ENCODE data around the gene COL5A1.
"Not testable (repeated sequence)": the region's sequence is repeated elsewhere in the genome, so short reads cannot be mapped to it uniquely, and the experiment has no call there.

Gene COL5A1

GRCh38 chr9:134710901-134711300, 69.3 kb downstream of the COL5A1 start:
- H3K4me3 ChIP-seq, result no peak overlapping the region
- no peak for TF ChIP-seq CTCF (IDR thresholded peaks at IDR 0.05)
- intact Hi-C loops (cut with DNase I; ENCODE audit: low total_unique reads), result no loop called here
- H3K27ac ChIP-seq, result no peak overlapping the region
- H3K27me3 ChIP-seq, result no peaks in the 10 kb centered on the region
- H3K9me3 ChIP-seq, result no peaks in the 10 kb centered on the region
- H3K4me1 ChIP-seq, result peaks cover 7 to 45% (median 42%) of the 10 kb centered on the region in 4 donors
- DNase-seq, result no peak
- peaks cover 0 to 6% (median 5%) of the 10 kb centered on the region in 3 donors for H3K36me3 ChIP-seq

GRCh38 chr9:134712243-134712642, 70.6 kb downstream of the COL5A1 start:
- Histone ChIP-seq H3K4me3 (no peak overlapping the region), H3K27me3 (no peaks in the 10 kb centered on the region), H3K36me3 (peaks cover 0 to 10% (median 6%) of the 10 kb centered on the region in 3 donors), H3K4me1 (peaks cover 4 to 35% (median 31%) of the 10 kb centered on the region in 4 donors), H3K27ac (no peak overlapping the region), H3K9me3 (no peaks in the 10 kb centered on the region)
- intact Hi-C loops (cut with DNase I; ENCODE audit: low total_unique reads), result no loop called here
- DNase-seq, result no peak
- TF ChIP-seq CTCF (IDR thresholded peaks at IDR 0.05), result no peak

GRCh38 chr9:134712926-134713325, 71.3 kb downstream of the COL5A1 start:
- no peak overlapping the region for H3K4me3 ChIP-seq
- peak in 1 of 2 donors; percentile 49 for DNase-seq
- TF ChIP-seq CTCF (IDR thresholded peaks at IDR 0.05), result no peak
- no peaks in the 10 kb centered on the region for H3K27me3 ChIP-seq
- intact Hi-C loops (cut with DNase I; ENCODE audit: low total_unique reads), result no loop called here
- no peaks in the 10 kb centered on the region for H3K9me3 ChIP-seq
- H3K36me3 ChIP-seq, result peaks cover 0 to 10% (median 6%) of the 10 kb centered on the region in 3 donors
- peaks cover 4 to 35% (median 25%) of the 10 kb centered on the region in 4 donors for H3K4me1 ChIP-seq
- H3K27ac ChIP-seq, result no peak overlapping the region

- H3K9me3 ChIP-seq; intact Hi-C loops (cut with DNase I; ENCODE audit: low total_unique reads); H3K27me3 ChIP-seq; H3K27ac ChIP-seq; DNase-seq; H3K4me3 ChIP-seq: not testable (repeated sequence)
- H3K36me3 ChIP-seq, result peaks cover 0 to 23% (median 6%) of the 10 kb centered on the region in 3 donors
- peaks cover 0 to 15% (median 2%) of the 10 kb centered on the region in 4 donors for H3K4me1 ChIP-seq
Observed at GRCh38 chr9:134715536-134715935, 73.9 kb downstream of the COL5A1 start.

- H3K4me3 ChIP-seq, result no peak overlapping the region
- no peak for DNase-seq
- H3K27ac ChIP-seq, result no peak overlapping the region
- peaks cover 0 to 22% (median 6%) of the 10 kb centered on the region in 3 donors for H3K36me3 ChIP-seq
- no peaks in the 10 kb centered on the region for H3K9me3 ChIP-seq
- H3K27me3 ChIP-seq, result no peaks in the 10 kb centered on the region
- intact Hi-C loops (cut with DNase I; ENCODE audit: low total_unique reads), result no loop called here
- no peak for TF ChIP-seq CTCF (IDR thresholded peaks at IDR 0.05)
- H3K4me1 ChIP-seq, result peaks cover 0 to 15% (median 2%) of the 10 kb centered on the region in 4 donors
Observed at GRCh38 chr9:134716067-134716466, 74.5 kb downstream of the COL5A1 start.

GRCh38 chr9:134717056-134717455, 75.5 kb downstream of the COL5A1 start:
- no peak for TF ChIP-seq CTCF (IDR thresholded peaks at IDR 0.05)
- peak overlapping the region; percentile 42 to 50 for H3K27ac ChIP-seq
- intact Hi-C loops (cut with DNase I; ENCODE audit: low total_unique reads), result no loop called here
- DNase-seq, result no peak
- peaks cover 0 to 15% (median 2%) of the 10 kb centered on the region in 4 donors for H3K4me1 ChIP-seq
- no peaks in the 10 kb centered on the region for H3K9me3 ChIP-seq
- no peaks in the 10 kb centered on the region for H3K27me3 ChIP-seq
- peaks cover 0 to 18% (median 6%) of the 10 kb centered on the region in 3 donors for H3K36me3 ChIP-seq
- H3K4me3 ChIP-seq, result no peak overlapping the region

Data from tibial artery (tissue), 4 donors.